Right hindlimb (tissue), 1 donor: ENCODE measurements around the gene SIRT4.
A peak's percentile ranks its signal among the peaks of the same experiment; 100 is the strongest.
"Not testable (repeated sequence)": the region's sequence is repeated elsewhere in the genome, so short reads cannot be mapped to it uniquely, and the experiment has no call there.

Experiments
- DNase-seq: peaks from one replicate; pipeline ENCODE4 v3.0.0-alpha.2; 2018

Gene SIRT4, protein sequence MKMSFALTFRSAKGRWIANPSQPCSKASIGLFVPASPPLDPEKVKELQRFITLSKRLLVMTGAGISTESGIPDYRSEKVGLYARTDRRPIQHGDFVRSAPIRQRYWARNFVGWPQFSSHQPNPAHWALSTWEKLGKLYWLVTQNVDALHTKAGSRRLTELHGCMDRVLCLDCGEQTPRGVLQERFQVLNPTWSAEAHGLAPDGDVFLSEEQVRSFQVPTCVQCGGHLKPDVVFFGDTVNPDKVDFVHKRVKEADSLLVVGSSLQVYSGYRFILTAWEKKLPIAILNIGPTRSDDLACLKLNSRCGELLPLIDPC

DNA sequence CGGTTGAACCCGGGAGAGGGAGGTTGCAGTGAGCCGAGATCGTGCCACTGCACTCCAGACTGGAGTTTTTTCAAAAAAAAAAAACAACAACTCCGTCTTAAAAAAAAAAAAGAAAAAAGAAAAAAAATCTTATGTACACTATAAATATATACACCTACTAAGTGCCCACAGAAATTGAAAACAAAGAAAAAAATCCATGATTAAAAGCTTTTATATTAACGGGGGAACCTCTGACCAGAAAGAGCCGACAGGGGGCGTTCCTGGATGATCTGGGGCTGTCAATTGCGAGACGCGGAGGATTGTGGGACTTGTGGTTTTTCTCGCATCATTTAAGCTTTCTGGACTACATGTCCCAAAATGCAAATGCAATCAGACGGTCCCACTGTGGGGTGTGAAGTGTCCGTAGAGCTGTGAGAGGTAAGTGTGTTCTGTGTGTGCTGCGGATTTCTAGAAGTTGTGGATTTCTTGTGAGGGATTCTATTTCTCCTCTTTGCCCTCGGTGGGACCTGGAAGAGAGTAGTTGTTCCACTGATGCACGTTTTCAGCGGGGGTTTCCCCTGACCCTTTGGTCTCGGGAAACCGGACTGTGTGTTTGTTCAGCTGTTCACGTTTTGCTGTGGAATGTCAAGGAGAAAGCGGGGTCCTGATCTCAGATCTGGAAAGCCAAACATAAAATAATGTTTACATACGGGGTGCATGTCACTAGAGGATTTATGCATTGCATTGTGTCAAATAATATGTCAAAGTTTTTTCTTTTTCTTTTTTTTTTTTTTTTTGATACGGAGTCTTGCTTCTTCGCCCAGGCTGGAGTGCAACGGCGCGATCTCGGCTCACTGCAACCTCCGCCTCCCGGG lies at the start of gene SIRT4:
Gene SIRT4 (plus strand): TSS at position 360 of the 854 bp plus-strand sequence. CDS start 1,241 bp downstream, outside the sequence.
- peak; percentile 92 for DNase-seq

DNA sequence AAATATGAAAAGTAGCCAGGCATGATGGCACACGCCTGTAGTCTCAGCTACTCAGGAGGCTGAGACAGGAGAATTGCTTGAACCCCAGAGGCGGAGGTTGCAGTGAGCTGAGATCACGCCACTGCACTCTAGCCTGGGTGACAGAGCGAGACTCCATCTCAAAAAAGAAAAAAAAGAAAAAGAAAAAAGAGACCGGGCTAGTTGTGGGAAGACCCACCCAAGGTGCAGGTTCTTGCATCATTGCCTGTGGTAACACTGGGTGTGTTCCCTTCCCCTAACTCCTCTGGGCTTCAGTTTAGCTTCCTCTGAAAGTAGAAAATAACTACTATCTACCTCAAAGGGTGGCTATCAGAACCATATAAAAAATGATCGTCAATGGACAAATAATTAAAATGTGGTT lies 48.8 kb upstream of the SIRT4 start:
- not testable (repeated sequence) for DNase-seq

DNA sequence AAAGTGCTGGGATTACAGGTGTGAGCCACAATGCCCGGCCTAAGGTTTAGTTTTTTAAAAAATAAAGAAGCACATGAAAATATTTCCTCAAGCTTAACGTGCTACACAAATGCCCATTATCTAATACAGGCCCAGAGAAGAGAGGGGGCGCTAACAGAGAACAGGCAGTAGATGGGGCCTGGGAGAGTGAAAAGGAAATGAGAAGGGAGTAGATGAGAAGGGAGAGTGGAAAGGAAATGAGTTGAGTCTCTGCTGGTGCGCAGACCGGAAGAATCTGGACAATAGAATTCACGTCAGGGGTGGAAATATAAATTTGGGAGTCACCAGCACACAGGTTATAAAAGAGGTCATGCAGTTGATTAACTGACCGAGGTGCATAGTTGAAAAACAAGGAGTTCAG lies 47.3 kb upstream of the SIRT4 start:
- DNase-seq, result no peak

DNA sequence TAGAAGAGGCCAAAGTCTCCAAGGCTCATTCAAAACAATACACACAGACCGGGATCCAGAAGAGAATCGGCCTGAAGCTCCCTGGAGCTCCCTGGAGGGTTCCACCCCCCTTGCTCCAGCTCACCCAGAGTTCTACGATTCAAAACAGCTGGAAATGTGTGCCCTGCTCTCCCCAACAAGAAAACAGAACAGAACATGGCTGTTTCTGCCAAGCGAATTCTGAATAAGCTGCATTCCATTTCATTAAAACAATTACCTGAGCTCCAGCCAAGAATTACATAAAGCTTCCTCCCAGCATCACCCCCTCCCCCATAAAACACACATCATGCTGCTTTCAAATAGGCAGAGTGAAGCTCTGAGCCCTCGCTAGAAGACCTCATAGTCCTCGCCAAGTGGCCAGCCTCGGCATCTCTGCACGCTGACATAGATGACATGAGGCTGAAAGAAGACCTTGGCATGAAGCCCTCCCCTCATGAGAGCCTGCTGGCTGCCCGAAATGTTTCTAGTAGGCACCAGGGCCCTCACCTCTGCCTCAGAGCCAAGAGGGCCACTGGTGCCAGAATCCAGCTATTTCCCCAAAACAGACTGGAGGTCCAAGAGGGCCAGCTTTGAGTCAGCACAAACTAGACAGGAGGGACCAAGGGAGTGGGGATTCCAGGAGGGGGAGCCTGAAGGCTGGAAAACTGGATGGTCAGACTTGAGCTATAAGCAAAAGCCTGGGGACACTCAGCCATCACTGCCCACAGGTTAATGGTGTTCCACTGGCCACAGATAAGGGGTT lies 44.9 kb upstream of the SIRT4 start:
- peak; percentile 79 for DNase-seq

DNA sequence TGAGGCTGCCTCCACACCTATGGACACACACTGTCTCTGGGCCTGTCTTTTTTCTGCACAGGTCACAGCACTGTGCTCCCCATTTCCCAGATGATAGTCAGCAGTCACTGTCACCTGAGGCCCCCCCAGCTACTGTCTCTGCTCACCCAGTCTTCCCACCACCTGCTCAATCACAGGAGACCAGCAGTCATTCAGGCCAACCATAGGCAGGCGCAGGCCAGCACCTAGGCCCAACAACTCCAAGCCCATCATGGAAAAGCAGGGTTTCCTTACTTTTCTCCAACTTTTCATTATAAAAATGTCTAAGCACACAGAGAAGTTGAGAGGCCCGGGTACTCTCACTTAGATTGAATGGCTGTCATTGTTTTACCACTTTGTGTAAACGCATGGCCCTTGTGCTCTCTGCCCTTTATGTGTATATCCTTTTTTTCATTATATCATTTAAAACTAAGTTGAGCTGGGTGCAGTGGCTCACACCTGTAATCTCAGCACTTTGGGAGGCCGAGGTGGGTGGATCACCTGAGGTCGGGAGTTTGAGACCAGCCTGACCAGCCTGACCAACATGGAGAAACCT lies 43.7 kb upstream of the SIRT4 start:
- DNase-seq, result no peak

DNA sequence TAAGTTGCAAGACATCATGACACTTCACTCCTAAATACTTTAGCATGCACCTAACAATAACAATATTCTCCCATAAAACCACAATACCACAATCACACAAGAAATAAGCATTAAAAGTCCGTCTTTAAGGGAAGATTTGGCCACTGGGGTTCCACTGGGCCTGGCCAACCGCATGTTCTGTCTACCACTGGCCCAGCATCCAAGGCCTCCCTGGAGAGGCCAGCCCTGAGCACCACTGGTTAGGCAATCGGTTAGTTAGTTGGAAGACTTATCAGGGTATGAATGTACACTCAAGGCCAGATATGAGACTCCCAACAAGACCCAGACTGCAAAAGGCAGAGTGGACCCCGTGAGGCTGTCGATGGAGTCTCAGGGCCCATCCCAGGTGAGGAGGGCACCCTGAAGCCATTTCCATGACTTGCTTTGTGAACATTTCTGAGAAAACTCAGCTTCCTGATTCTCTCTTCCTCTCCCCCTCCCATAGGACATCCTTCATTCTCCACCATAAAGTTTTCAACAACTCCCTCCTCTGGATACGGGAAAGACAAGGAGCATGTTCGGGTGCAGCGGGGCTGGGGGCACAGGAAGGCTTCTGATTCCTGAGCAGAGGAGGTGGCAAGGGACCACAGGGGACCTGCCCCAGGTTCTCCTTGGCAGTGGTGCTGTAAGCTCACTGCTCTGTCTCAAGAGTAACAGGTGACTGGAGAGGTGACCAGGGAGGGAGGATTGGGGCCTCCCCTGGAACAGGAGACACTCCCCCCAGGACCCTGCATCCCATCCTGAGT lies 42.5 kb upstream of the SIRT4 start:
- no peak for DNase-seq

DNA sequence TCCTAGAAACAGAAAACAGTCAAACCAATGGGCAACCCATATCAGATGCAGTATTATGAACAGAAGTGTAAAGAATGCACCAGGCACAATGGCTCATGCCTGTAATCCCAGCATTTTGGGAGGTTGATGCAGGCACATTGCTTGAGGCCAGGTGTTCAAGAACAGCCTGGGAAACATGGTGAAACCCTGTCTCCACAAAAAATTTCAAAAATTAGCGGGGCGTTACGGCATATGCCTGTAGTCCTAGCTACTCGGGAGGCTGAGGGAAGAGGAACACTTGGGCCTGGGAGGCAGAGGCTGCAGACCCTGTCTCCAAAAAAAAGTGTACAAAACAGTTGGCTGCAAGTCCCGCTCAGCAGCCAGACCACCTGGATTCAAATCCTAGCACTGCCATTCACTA lies 41.5 kb upstream of the SIRT4 start:
- DNase-seq, result no peak

DNA sequence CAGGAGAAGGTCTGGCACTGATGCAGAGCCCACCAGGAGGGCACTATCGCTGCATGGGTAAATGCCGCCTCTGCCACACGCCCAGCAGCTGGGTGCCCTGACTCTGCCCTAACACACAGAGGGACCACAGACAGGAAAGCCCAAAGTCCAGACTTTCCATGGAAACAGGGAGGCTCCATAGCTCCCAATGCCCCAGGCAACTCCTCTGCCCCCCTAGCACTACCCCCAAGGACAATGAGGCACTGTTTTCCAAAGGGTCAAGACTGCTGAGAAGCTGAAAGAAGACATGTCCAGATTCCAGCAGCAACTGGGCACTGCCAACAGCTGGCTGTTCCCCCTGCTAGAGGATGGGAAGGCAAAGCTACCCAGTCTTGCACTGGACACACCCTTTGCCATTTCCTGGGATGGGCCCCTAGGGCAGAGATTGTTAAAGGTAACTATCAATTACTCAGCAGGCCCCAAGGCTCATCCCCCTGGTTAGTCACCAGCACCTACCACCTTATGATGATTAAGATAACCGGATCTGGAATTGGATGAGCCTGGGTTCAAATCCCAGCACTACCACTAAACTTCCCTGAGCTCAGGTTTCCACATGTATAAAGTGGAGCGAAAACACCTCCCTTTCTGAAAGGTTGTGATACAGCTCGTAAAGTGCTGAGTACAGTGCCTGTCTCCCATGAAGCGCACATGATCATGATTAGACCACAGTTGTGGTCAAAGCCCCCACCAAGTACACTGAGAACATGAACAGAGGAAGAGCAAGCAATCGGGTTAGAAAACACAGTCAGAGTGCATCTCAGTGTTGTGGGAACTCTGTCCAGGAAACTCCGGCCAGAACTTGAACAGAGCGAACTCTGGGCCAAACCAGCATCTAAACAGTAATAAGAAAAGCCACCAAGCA lies 39.9 kb upstream of the SIRT4 start:
- peak; percentile 55 for DNase-seq

DNA sequence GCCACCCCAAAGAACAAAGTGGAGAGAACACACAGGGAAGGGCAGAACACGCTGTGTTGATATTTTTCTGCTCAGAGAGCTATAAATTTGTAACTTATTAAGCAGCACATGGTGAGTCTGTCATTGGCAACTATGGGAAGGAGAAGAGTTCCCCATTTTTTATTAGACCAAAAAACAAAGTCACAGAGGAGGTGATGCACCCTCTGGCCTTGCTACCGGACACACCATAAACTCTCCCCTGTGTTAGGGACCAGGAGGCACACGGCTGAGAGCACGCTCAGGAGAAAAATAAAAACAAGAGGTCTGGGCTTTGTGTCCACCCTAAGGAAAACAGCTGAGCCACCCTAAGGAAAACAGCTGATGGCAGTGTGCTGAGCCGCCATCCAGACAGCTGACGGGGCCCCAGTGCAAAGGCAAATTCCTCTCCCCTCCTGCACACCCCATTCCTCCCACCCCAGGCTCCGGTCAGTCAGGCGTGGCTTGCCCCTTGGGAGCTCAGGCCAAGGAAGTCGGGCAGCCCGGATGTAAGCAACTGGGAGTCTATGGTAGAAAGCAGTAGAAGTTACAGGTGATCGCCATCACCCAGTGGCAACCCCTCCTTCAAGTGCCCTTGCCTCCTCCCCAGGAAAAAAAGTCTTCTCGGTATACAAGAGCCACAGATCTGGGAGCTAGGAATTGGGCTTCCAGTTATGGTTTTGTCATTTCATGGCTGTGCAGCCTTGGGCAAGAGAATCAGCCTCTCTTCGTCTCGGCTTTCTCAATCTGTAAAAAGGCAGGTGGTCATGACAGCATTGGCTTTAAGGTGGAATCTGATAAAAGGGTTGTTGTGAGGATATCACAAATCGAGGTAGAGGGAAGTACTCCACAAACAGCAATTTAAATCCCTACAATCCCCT lies 39.0 kb upstream of the SIRT4 start:
- DNase-seq, result peak; percentile 55

DNA sequence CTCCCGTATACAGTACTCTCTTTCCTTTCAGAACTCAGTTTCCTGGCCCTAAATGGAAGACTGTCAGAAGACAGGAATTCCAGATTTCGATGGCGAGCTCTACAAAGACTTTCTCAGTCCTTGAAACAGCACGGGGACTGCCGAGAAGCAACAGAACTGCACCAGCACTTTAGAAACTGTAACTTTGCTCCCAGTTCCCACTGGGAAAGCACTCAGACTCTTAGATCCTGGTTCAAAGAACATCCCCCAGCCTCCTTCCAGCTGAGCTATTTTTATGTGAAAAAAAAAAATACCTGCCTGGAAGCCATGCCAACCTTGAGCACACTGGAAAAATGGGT lies 38.4 kb upstream of the SIRT4 start:
- DNase-seq, result no peak

DNA sequence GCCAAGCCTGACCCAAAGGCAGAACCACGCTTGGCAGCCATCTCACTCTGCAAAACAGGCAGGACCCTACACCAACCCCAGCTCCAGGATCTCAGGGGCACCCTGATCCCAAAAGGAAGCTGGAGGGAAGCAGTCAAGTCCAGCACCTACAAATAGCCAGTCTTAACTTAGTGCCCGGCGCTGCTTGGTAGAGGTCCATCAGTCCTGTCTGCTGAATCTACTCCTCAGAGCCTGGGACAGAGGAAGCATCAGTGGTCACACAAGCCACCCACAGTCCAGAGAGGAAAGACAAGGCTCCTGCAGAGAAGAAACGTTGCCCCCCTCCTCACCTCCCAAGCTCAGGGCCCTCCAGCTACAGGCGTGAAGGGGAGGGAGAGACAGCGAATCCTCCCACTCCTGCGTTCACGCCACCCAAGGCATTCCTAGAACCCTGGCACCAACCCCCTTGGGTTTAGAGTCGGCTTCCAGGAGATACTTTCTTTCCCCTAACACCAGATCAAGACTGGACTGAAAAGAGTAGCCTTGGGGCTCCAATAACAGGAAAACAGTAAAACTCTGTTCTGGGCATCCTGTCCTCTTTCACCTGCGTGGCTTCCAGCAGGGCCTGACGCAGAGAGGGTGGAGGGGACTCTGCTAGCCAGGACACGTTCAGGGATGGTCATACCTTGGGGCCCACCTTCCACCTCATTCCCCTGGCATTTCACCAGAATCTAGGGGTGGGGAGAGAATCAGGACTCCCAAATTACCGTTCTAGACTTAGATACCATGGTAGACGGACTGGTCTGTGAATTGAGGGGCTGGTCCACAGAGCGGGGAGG lies 37.8 kb upstream of the SIRT4 start:
- DNase-seq, result peak; percentile 32

DNA sequence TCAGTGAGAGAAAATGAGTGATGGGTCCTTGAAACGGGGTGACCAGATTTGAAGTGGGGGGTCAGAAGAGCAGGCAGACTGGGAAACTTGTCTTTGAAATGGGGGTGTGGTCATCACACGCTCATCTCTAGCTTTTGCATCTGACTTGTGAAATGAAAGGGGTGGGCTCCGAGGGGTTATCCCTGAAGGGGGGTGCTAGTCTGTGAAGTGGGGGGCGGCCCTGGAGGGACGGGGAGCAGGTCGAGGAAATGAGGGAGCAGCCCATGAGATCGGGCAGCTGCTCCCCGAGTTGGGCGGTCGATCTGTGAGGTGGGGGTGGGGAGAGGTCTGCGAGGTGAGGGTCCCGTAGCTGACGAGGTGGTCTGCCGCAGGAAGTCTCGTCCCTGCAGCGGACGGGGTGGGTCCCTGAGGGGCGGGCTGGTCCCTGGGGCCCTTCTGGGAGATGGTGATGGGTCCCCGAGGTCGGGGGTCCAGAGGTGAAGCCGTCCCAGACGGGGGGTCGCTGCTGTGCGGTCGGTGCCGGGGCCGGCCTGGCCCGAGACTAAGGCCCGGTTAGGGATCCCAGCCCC lies 37.1 kb upstream of the SIRT4 start:
- DNase-seq, result no peak

DNA sequence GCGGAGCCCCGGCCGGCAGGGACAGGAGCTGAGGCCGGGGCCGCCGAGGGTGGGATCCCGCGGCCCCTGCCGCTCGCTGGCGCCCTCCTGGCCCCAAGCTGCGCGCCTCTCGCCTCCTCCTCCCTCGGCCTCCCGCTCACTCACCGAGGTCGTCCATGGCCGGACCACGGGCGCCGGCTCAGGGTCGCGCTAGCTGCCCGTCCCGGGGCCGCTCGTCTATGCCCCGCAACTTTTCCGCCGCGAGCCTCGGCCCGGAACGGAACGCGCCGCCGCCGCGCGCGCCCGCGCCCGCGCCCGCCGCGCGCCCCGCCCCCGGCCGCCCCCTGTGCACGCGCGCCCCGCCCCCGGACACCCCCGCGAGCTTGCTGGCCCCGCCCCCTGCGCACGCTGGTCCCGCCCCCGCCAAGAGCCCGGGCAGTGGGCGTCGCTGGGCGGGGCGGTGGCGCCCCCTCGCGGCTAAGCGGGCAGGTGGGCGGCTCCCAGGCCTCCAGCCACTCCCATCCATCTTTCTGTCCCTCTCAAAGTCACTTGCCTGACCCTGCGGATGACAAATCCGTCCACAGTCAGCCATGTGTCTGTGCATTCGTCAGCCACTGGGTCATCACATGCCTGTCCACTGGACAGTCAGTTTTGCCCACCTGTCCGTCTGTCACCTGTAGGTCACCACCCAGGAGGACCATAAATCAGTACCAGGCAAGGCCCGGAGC lies 36.5 kb upstream of the SIRT4 start, which contains the start of gene PXN:
Gene PXN (minus strand): TSS at position 258 of the 707 bp plus-strand sequence. CDS start 101 bp downstream, at position 157.
- peak; percentile 92 for DNase-seq

DNA sequence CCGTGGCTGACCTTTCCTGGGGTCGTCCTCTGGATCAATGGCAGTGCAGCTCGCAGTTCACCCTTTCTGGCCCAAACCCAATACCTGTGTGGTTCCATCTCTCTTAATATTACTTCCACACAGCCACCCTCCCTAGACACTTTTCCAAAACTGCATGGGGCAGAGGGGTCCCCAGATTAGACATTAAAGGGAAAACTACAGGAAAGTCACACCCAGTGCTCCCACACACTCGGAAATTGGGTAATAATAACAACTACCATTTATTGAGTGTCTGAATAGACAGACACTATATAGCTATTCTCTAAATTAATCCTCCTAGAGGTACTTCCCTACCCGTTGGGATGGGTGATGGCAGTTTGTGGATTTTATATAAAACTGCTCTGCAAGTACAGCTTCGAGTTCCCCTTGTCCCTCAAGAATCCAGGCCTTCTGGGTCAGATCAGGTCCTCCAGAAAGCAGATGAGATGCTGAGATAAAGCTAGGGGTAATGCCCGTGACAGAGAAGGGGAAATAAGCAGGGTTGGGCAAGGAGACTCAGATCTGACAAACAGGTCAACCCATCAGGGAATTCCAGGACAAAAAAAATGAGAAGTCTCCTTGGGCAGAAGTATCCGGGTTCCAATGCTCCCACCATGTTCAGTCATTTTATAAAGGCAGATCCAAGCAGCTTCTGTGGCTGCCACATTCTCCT lies 35.8 kb upstream of the SIRT4 start:
- DNase-seq, result no peak

DNA sequence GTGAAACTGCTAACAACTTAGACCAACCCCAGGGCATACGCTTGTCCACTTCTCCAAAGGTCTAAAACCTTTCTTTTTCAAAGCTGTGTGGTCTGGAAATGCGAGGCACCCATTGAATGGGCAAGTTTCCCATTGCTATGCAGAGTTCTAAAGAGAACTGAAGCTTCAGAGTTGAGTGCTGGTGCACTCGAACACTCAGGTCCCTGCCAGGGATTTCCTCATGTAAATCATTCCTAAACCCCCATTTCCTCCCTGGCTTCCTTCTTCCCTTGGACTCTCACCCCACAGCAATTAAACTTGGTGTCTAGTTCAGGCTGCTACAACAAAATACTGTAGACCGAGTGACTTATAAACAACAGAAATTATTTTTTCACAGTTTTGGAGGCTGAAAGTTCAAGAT lies 34.4 kb upstream of the SIRT4 start:
- no peak for DNase-seq

DNA sequence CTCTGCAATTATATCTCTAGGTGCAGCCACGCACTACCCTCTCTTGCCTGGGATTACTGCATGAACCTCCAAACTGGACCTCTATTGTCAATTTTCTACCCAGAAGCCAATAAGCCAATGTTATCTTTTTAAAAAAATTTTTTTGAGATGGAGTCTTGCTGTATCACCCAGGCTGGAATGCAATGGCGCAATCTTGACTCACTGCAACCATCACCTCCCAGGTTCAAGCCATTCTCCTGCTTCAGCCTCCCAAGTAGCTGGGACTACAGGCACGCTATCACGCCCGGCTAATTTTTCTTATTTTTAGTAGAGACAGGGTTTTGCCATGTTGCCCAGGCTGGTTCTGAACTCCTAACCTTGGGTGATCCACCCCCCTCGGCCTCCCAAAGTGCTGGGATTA lies 25.4 kb upstream of the SIRT4 start:
- DNase-seq, result no peak
